Type B pancreatic cell (in vitro differentiated cells): Measurements from ENCODE around the gene SLC25A34. TPM values are rescaled to one million over a fixed set of nuclear protein-coding genes. Genes with fewer than 3 reads are reported as not detected.
A peak's percentile ranks its signal among the peaks of the same experiment; 100 is the strongest.

ENCODE experiments used
- DNase-seq: peaks from one replicate; pipeline ENCODE4 v3.0.0; 2021; ENCODE audit warnings: mixed read lengths; ENCODE audit not compliant: unreplicated experiment; ENCODE audit errors: extremely low spot score
- H3K27ac Mint-ChIP-seq: 2 replicates; pipeline ENCODE4 v1.8.0; 2021; ENCODE audit warnings: mild to moderate bottlenecking, mixed read lengths
- H3K27me3 Mint-ChIP-seq: 2 replicates; pipeline ENCODE4 v1.8.0; 2021; ENCODE audit warnings: mixed read lengths
- H3K36me3 Mint-ChIP-seq: 2 replicates; pipeline ENCODE4 v1.8.0; 2021; ENCODE audit warnings: mixed read lengths
- H3K4me1 Mint-ChIP-seq: one replicate; pipeline ENCODE4 v1.8.0; 2021; ENCODE audit warnings: mixed read lengths; ENCODE audit not compliant: unreplicated experiment
- H3K4me3 Mint-ChIP-seq: 2 replicates; pipeline ENCODE4 v1.8.0; 2021; ENCODE audit warnings: mild to moderate bottlenecking, mixed read lengths
- H3K9me3 Mint-ChIP-seq: 2 replicates; pipeline ENCODE4 v1.8.0; 2021; ENCODE audit warnings: mixed read lengths
- total RNA-seq: library from RNA; stranded (reverse); gene quantifications from 2 replicates; pipeline ENCODE4 v1.2.1, GENCODE V29; 2021; ENCODE audit warnings: low replicate concordance
- TF ChIP-seq, protein P1 (sequence below): fragments of 200-600 bp; sonication (generic); conservative IDR thresholded peaks from 2 replicates; pipeline ENCODE4 v1.5.0; 2021; ENCODE audit warnings: antibody characterized with exemption, mild to moderate bottlenecking

The SLC25A34 gene
- total RNA-seq, 1 donor from 2014 or later = 3.8 TPM

DNA sequence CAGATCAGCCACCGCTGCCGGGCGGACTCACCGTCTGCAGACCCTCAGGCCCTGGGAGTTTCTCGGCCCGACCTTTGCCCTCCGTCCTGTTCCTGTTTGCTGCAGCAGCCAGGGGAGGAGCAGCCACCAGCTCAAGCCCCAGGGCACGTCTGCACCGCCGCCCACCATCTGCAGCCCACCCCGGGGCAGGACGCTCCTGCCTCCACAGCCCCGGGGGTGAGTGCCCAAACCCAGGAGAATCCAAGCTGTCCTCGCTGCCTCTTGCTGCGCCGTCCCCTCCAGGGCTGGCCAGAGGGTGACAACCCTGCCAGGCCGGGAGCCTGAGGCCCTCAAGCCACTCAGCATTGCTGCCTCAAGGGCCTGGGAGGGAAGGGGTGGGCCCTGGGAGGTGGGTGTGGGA, 1.2 kb upstream of the SLC25A34 start:
- Mint-ChIP-seq H3K27ac (no peak overlapping the region), H3K4me1 (peaks cover 13% of the 10 kb centered on the region), H3K27me3 (no peaks in the 10 kb centered on the region), H3K4me3 (no peak overlapping the region), H3K36me3 (no peaks in the 10 kb centered on the region), H3K9me3 (no peaks in the 10 kb centered on the region)
- DNase-seq = no peak
- TF ChIP-seq, protein P1, sequence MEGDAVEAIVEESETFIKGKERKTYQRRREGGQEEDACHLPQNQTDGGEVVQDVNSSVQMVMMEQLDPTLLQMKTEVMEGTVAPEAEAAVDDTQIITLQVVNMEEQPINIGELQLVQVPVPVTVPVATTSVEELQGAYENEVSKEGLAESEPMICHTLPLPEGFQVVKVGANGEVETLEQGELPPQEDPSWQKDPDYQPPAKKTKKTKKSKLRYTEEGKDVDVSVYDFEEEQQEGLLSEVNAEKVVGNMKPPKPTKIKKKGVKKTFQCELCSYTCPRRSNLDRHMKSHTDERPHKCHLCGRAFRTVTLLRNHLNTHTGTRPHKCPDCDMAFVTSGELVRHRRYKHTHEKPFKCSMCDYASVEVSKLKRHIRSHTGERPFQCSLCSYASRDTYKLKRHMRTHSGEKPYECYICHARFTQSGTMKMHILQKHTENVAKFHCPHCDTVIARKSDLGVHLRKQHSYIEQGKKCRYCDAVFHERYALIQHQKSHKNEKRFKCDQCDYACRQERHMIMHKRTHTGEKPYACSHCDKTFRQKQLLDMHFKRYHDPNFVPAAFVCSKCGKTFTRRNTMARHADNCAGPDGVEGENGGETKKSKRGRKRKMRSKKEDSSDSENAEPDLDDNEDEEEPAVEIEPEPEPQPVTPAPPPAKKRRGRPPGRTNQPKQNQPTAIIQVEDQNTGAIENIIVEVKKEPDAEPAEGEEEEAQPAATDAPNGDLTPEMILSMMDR = no peak

DNA sequence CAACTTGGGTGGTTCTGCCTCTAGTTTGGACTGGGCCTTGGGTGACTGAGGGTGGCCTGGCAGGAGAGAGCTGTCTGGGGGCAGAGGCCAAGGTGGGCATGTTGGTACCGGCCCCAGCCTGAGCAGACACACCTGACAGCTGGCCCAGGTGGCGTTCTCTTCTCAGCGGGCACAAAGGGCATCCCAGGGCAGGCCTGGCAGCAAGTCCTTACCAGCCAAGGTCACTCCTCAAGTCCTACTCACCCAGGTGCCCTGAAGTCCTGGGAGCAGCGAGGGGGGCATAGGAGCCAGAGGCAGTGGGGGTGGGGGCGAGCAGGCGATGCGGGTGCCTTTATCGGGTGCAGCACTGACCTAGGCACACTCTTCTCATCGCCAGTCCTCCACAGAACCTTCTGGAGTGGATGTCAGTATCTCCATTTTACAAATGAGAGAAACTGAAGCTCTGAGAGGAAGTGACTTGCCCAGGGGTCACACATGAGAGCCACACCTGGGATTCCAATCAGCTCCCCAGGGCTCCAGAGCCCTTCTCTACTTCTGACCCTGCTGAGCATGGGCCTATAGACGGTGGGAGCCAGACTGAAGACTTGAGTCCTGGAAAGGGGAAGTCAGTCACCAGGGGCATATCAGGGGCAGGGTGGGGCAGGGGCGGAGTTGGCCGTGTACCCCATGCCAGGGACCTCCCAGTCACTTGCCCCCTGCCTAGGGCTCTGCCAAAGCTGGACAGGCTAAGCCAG, 587 bp upstream of the SLC25A34 start:
- Mint-ChIP-seq H3K4me3 (no peak overlapping the region), H3K36me3 (no peaks in the 10 kb centered on the region), H3K27ac (no peak overlapping the region), H3K9me3 (no peaks in the 10 kb centered on the region), H3K4me1 (peaks cover 13% of the 10 kb centered on the region), H3K27me3 (no peaks in the 10 kb centered on the region)
- TF ChIP-seq, protein P1 = no peak
- DNase-seq = no peak

DNA sequence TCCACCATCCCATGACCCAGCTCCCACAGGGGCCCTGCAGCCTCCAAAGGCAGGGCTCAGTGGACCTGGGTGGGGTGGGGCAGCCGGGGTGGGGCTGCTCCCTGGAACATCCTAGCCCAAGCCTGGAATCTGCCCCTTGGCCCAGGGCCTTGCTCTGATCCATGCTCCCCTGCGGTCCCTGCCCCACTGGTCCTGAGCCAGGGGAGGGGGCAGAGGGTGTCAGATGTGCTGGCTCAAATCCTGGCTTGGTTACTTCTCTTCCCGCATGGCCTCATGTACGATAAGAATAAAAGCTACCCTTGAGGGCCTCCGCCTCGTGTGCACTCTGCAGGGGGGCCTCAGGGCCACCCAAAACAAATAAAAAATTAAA, 819 bp downstream of the SLC25A34 start:
- Mint-ChIP-seq H3K36me3 (no peaks in the 10 kb centered on the region), H3K4me3 (no peak overlapping the region), H3K27ac (no peak overlapping the region), H3K27me3 (no peaks in the 10 kb centered on the region), H3K4me1 (peaks cover 20% of the 10 kb centered on the region), H3K9me3 (no peaks in the 10 kb centered on the region)
- no peak for DNase-seq
- TF ChIP-seq, protein P1 = no peak

DNA sequence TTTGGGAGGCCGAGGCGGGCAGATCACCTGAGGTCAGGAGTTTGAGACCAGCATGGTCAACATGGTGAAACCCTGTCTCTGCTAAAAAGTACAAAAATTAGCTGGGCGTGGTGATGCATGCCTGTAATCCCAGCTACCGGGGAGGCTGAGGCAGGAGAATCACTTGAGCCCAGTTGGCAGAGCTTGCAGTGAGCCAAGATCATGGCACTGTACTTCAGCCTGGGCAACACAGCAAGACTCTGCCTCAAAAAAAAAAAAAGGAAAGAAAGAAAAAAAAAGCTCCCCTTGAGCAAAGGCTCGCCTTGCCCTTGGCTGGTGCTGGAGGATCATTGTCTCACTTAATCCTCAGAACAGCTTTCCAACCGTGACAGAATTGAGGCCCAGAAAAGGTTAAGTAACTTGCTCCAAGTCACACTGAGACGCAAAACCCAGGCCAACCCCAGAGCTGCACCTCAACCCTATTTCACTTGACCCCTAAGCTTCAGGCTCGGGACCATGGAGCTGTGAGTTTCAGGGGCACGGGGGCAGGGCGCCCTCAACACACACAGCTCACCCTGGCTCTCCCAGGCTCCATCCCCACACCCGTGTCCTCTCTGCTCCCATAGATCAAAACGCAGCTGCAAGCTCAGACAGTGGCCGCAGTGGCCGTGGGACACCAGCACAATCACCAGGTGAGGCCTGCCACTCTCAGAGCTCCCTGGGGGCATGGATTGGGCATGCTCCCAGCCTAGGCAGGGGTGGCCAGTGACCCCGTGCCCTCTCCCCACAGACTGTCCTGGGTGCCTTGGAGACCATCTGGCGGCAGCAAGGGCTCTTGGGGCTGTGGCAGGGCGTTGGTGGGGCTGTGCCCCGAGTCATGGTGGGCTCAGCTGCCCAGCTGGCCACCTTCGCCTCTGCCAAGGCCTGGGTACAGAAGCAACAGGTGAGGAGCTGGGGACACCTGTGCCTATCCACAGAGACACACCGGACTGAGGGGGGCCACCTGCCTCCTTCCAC, 1.6 kb downstream of the SLC25A34 start:
- Mint-ChIP-seq H3K4me3 (peak overlapping the region; percentile 5), H3K27ac (no peak overlapping the region), H3K27me3 (no peaks in the 10 kb centered on the region)

DNA sequence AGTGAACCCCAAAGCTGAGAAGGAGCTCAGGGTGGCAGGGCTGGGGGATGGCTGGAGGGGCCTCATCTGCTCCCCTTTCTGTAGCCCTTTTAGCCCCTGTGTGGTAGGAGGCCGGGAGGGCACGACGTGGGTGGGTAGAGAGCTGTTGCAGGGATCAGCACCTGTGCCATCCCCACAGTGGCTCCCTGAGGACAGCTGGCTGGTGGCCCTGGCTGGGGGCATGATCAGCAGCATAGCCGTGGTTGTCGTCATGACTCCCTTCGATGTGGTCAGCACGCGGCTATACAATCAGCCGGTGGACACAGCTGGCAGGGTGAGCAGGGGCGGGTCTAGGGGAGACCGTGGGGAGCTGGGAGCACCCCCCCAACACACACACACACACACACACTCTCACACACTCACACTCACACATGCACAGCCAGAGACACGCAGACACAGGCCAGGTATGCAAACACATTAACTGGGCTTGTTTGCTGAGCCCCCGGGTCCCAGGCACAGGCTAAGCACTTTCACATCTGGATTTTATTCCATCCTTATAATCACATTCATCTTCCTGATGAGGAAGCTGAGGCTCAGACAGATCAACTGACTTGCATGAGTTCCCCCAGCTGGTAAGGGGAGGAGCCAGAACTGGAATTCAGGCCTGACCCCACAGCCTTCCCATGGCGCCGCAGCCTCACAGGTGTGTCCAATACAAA, 2.5 kb downstream of the SLC25A34 start:
- TF ChIP-seq, protein P1 = no peak
- DNase-seq = no peak
- Mint-ChIP-seq H3K27me3 (no peaks in the 10 kb centered on the region), H3K4me1 (peaks cover 20% of the 10 kb centered on the region), H3K9me3 (no peaks in the 10 kb centered on the region), H3K4me3 (no peak overlapping the region), H3K27ac (no peak overlapping the region), H3K36me3 (no peaks in the 10 kb centered on the region)

More for the DNA sequence above, 1.6 kb downstream of the SLC25A34 start:
- H3K36me3 Mint-ChIP-seq = no peaks in the 10 kb centered on the region
- TF ChIP-seq, protein P1 = no peak
- H3K4me1 Mint-ChIP-seq = peaks cover 20% of the 10 kb centered on the region
- no peak for DNase-seq
- no peaks in the 10 kb centered on the region for H3K9me3 Mint-ChIP-seq
